Epithelial cell of proximal tubule (primary cell): ENCODE measurements around the gene FAM3A. TPM values are rescaled to one million over a fixed set of nuclear protein-coding genes. Genes with fewer than 3 reads are reported as not detected.

Experiments used
- DNase-seq: peaks from one replicate; pipeline ENCODE4 v3.0.0-alpha.2; 2011; ENCODE audit warnings: low read depth
- H3K4me3 ChIP-seq: 2 replicates; pipeline ENCODE4 v1.5.1; 2011; ENCODE audit warnings: low read depth, mild to moderate bottlenecking, low read length
- total RNA-seq: library from RNA; depleted of rRNA; stranded (reverse); fragments of >200 nt; gene quantifications from 2 replicates; pipeline ENCODE4 v1.2.3, GENCODE V29; 2015
- TF ChIP-seq, protein P1 (sequence below): conservative IDR thresholded peaks from 2 replicates; pipeline ENCODE4 v1.5.1; 2012; ENCODE audit warnings: low read depth, mild to moderate bottlenecking, low read length

FAM3A gene
- total RNA-seq, 1 donor from 2014 or later, result 24.8 TPM

DNA sequence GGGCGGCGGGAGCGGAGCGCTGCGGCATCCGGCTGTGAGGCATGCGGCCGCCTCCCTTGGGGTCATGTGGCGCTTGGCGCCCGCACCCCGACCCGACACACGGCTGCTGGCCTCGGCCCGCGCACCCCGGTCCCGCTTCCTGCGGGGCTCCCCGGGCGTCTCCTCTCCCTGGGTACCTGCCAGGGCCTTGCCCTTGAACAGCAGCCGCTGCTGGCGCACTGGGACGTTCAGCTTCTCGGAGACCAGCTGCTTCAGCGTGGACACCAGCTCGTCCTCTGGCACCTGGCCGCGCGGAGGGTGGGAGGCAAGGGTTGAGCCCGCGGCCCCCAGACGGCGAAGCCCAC lies 30.0 kb downstream of the FAM3A start:
- peak overlapping the region; percentile 64 for H3K4me3 ChIP-seq
- no peak for DNase-seq

DNA sequence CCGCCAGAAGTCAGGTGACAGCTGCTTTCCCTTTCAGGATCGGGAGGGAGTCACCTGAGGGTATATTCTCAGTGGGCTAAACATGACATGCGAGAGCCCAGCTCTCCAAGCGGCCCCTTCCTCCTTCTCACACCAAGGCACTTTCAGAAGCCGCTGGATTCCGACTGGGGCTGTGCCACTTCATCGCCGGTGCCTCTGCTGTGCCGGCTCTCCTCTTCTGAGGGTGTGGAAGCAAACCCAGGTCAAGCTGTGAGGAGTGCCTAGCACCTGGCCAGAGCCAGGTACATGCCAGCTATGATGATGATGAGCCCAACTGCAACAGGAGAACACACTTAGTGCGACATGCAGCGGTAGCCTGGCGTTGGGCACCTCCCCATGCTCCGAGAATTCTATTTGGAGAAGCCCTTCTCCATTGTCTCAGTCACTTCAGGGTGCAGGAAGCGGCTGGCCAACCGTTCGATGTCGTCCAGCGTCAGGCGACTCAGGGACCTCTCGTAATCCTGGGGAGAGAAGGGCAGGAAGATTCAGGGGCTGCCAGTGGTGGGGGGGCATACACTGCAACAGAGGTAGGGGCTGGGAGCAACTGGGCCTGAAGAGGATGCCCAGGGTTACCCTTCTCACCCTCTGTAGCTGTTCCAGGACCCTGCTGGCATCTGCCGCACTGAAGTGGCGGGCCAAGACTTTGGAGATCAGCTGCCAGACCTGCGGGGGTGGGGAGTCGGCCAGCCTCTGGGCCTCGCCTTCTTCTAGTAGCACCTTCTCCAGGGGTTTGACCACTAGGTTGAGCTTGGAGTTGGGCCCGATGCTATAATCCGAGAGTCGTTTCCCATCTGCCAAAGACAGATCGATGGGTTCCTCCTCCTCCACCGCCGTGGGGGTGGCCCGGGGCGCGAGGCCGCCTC lies 30.6 kb downstream of the FAM3A start:
- peak overlapping the region; percentile 64 for H3K4me3 ChIP-seq
- no peak for DNase-seq
- TF ChIP-seq, protein P1, sequence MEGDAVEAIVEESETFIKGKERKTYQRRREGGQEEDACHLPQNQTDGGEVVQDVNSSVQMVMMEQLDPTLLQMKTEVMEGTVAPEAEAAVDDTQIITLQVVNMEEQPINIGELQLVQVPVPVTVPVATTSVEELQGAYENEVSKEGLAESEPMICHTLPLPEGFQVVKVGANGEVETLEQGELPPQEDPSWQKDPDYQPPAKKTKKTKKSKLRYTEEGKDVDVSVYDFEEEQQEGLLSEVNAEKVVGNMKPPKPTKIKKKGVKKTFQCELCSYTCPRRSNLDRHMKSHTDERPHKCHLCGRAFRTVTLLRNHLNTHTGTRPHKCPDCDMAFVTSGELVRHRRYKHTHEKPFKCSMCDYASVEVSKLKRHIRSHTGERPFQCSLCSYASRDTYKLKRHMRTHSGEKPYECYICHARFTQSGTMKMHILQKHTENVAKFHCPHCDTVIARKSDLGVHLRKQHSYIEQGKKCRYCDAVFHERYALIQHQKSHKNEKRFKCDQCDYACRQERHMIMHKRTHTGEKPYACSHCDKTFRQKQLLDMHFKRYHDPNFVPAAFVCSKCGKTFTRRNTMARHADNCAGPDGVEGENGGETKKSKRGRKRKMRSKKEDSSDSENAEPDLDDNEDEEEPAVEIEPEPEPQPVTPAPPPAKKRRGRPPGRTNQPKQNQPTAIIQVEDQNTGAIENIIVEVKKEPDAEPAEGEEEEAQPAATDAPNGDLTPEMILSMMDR, result no peak

More for the DNA sequence above, 30.0 kb downstream of the FAM3A start:
- TF ChIP-seq, protein P1, result no peak

DNA sequence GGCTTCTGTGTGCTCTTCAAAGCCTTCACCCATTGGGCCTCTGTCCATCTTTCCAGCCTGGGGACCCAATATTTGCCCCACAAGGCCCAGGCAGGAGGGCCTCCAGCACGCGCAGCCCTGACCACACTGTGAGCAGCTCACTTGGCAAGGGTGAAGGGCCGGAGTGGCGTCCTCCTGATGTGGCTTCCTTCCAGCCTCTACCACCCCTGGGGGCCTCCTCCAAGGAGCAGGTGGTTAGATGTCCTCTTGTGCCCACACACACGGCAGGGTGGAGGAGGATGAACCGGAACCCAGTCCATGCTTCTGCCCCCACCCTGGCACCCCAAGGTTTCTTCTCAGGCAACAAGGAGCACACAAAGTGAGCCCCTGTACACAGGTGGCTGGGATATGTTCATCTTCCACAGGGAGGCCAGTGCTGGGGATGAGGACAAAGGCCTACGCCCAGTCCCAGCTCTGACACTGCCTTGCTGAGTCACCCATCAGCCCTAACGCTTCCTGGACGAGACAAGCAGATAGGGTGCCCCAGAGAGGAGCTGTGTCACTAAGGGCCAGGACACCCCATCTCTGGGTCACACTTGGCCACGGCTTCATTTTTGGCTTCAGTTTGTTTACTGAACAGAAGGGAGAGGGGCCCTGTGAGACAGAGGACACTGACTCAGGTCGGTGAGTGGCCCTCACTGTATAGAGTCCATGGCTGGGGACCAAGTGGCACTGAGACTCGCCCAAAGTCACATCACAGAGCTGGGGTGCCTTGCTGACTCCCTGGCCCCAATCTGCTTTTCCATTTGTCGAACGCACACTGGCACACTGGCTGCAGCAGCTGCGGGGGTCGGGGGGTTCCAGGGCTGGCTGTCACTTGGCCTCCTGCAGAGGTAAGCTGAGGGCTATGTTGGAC lies 31.5 kb downstream of the FAM3A start:
- TF ChIP-seq, protein P1, result no peak
- DNase-seq, result no peak
- no peak overlapping the region for H3K4me3 ChIP-seq

DNA sequence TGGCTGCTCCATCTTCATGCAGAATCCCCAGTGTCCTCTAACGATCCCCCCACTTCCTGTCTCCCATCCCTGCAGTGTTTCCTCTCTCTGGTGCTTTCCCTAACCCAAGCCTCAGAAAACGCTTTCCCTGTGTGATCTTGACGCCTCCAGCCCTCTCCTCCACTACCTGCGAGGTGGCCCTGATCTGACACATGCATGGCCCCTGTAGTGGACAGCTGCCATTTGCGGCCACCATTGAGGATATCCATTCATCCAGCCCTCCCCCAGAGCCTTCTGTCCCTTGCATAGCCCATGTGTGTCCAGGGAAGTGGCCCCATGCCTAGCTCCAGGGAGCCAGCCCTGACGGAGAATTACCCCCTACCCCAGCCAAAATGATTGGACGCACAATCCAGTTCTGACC lies 32.7 kb downstream of the FAM3A start:
- no peak for DNase-seq
- no peak overlapping the region for H3K4me3 ChIP-seq
- TF ChIP-seq, protein P1, result no peak

DNA sequence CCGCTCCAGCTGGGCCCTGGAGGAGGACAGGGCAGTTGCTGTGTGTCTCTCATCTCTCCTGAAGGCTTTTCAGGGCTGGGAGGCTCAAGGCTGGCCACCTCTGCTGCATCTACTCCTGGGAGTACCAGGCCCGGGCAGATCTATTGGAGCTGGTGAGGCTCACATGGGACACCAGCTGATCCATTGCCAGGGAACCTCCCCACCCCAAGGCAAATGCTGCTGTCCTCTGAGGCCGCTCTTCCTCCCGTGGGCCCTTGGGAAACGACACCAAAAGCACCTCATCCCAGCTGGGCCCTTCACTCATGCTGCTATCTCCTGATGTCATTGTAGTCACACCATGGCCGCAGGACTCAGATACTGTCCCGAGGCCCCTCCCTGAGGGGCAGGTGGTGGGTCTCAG lies 33.2 kb downstream of the FAM3A start:
- TF ChIP-seq, protein P1, result no peak
- no peak for DNase-seq
- H3K4me3 ChIP-seq, result no peak overlapping the region

DNA sequence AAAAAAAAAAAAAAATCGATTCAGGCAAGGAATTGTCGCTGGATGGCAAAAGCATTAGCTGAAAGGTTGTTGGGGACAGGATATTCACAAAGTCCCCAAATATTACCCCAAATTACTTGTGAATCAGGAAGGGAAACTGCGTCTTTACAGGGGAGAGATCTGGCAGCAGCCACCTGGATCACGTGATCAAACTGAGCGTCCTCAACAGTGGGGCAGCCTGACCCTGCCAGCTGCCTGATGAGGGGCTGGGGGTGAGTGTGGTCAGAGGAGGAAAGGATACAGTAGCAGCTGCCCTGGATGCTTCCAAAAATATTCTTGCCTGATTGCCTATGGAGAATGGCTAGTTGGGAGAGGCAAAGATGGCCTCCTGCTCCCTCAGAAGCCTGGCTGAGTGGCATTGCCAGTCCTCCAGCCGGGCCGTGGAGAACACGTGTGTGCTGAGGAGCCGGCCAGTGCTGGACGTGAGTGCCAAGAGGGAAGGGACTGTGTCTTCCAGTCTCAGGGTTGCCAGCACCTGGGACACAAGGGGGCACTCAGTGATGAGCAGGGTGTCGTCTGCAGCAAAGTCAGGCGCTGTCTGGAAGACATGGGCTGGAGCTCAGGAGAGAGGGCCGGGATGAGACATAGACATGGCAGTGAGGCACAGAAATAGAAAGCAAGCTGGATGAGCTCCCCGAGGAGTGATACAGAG lies 34.0 kb downstream of the FAM3A start:
- no peak for DNase-seq
- TF ChIP-seq, protein P1, result no peak
- H3K4me3 ChIP-seq, result no peak overlapping the region
